Measurements from ENCODE around the gene COL24A1.
A peak's percentile ranks its signal among the peaks of the same experiment; 100 is the strongest.
"Not testable (repeated sequence)": the region's sequence is repeated elsewhere in the genome, so short reads cannot be mapped to it uniquely, and the experiment has no call there.

COL24A1 gene

GRCh38 chr1:85818371-85818770 is 338.2 kb downstream of the COL24A1 start:
- no peak for DNase-seq (ENCODE audit: low spot score)
- FAIRE-seq = no peak

- FAIRE-seq (no peak), DNase-seq (ENCODE audit: low spot score) (no peak)
These were observed 340.0 kb downstream of the COL24A1 start for GRCh38 chr1:85816606-85817005.

GRCh38 chr1:85815906-85816305 is 340.7 kb downstream of the COL24A1 start:
- no peak for DNase-seq (ENCODE audit: low spot score)
- FAIRE-seq = no peak

GRCh38 chr1:85806236-85806965 is 350.2 kb downstream of the COL24A1 start:
- DNase-seq (ENCODE audit: low spot score) (no peak), FAIRE-seq (no peak)

GRCh38 chr1:85801520-85801919 is 355.1 kb downstream of the COL24A1 start:
- no peak for FAIRE-seq
- DNase-seq (ENCODE audit: low spot score) = no peak

DNA sequence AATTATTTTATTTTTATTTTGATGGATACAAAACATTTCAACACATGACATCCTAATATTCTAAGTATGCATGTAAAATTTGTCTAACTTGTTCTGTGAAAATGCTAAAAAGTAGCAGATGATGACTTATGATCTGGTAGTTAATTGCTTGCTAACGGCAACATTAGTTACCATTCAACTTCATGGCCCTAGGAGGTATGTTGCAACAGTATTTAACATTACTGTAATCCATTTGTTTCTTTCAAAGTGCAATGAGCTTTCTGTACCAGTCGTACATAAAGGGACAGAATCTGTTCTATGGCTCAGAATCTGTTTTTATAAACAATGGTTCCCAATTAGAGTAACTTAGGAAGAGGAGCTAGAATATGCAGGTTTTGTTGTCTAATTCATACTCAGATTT is 356.8 kb downstream of the COL24A1 start:
- no peak for FAIRE-seq
- no peak for DNase-seq (ENCODE audit: low spot score)

DNA sequence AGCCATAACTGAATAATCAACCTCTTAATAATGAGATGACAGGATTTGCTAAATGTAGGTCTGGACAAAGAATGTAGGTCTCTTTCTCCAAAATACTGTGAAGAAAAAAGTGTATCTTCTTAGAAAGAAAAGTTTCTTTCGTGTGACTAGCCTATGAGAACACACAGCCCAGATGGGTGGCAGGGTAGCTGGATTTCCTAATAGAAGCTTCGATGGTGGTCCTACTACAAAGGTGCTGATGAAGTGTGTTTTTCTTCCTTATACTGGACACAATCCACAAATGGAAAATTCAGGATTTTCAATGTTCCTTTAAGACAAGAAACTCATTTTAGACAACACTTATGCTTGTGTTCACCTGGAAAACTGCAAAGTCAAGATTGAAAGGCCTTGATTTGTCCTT is 358.2 kb downstream of the COL24A1 start:
- FAIRE-seq = no peak
- DNase-seq (ENCODE audit: low spot score) = no peak

DNA sequence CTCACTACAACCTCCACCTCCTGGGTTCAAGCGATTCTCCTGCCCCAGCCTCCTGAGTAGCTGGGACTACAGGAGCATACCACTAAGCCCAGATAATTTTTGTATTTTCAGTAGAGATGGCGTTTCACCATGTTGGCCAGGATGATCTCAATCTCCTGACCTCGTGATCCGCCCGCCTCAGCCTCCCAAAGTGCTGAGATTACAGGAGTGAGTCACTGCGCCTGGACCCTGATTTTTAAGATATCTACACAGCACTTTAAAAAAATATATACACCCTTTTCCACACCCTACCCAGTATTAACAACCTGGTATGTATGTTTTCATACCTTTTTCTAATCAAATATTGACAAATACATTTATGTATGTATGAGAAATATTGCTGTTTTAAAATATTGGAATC is 379.6 kb downstream of the COL24A1 start:
- FAIRE-seq; DNase-seq (ENCODE audit: low spot score): not testable (repeated sequence)

GRCh38 chr1:85762804-85763203 is 393.8 kb downstream of the COL24A1 start:
- DNase-seq (ENCODE audit: low spot score) (no peak), FAIRE-seq (no peak)

DNA sequence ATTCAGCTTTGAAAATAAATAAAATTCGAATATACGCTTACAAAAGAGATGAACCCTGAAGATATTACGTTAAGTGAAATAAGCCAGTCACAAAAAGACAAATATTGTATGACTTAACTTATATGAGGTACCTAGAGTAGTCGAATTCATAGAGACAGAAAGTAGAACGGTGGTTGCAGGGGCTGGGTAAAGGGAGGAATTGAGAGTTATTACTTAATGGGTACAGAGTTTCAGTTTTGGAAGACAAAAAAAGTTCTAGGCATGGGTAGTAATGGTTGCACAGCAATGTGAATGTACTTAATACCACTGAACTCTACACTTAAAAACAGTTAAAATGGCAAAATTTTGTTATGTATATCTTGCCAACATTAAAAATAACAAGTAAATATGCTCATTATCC is 399.7 kb downstream of the COL24A1 start:
- FAIRE-seq = no peak
- DNase-seq (ENCODE audit: low spot score) = no peak

DNA sequence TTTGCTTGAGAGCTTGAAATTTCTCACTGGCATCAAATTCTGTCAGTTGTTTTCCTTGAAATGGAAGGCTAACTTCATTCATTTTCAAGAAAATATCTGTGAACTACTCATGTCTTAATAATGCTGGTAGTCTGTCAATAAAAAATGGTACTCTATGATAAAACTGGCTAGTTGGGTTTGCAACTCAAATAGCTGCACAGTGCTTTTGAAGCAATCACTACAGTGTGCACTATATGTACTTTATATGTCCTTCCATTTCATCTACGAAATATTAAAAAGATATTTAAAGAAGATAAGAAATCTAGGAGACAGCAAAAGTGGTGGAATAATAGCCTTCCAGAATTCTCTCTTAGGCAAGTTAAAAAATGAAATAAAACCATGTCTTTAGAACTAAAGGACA is 408.5 kb downstream of the COL24A1 start:
- FAIRE-seq = no peak
- no peak for DNase-seq (ENCODE audit: low spot score)

DNA sequence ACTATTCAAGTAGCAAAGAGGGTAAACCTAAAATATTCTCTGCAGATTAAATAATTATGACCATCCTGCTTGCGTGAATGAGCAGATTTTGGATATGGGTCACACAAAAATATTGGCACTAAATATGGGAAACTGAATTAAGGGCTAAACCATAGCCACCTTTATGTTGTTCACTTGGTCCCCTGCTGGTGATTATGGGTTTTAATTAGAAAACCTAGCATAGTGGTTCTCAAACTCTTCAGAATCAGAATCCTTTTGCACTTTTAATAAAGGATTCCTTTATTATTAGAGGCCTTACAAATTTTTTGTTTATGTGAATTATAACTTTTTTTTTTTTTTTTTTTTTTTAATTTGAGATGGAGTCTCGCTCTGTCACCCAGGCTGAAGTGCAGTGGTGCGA is 409.8 kb downstream of the COL24A1 start:
- no peak for DNase-seq (ENCODE audit: low spot score)
- no peak for FAIRE-seq

DNA sequence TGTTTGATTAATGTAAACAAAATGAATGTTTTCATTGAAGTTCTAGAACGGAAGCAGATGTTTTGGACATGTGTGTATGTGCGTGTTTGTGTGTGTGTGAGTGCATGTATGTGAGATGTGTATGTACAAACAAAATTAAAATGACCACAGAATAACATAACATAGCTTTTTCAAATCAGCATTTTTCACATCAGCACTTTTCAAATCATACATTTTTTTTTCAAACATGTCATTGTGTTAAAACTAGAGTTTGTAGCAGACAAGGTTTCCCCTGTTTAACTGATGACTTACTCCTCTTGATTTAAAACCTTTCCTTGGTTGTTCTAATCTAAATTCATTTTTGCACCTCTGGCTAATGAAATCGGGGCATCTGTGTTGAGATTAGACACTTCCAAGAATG is 412.8 kb downstream of the COL24A1 start:
- no peak for DNase-seq (ENCODE audit: low spot score)
- no peak for FAIRE-seq

DNA sequence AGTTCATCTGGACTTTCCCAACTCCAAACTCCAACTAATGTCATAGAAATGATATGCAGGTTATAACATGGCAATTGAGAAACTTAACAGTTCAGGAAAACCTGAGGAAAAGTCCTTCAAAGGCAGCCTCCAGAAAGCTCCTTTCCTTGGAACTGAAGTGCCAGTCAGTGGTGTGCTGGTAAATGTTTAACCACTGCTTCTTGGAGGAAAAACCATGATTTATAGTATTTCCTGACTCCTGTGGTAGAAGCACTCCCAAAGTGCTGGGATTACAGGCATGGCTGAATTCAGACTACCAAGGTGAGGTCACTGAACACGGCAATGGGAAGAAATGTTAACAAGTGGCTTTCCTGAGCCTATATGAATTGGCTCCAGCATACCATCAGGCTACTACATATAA is 421.6 kb downstream of the COL24A1 start:
- FAIRE-seq = no peak

DNA sequence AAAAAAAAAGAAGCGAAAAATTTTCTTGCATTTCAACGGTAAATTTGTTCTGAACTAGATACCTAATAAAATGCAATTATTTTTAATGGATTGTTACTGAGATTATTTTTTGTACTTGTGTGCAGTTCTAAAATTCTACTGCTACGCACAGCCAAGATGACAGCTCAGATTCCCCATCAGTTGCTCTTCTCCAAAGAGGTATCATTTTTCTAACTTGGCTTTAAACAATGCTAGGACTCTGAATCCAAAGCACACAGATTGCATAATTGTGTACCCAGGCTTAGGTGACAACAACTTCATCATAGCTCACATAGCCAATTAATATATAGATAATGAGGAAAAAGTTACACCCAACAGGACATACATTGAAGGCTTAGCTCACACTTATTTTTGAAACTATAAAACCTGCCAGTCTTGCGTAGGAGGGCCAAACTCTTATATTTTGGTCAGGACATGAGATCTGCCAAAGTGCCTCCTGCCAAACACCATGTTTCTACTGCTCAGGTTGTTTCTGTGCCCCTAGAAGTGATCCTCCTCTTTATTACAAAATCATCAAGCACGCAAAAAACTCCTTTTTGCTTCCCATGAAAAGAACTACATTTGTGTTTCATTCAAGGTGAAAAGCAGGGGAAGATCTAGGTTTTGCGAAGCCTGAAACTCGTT is 437.8 kb downstream of the COL24A1 start:
- FAIRE-seq (no peak), DNase-seq (ENCODE audit: low spot score) (no peak)

More for the DNA sequence above, 421.6 kb downstream of the COL24A1 start:
- no peak for DNase-seq (ENCODE audit: low spot score)

- FAIRE-seq; DNase-seq (ENCODE audit: low spot score): not testable (repeated sequence)
These were observed 442.0 kb downstream of the COL24A1 start for GRCh38 chr1:85714418-85715114.

DNA sequence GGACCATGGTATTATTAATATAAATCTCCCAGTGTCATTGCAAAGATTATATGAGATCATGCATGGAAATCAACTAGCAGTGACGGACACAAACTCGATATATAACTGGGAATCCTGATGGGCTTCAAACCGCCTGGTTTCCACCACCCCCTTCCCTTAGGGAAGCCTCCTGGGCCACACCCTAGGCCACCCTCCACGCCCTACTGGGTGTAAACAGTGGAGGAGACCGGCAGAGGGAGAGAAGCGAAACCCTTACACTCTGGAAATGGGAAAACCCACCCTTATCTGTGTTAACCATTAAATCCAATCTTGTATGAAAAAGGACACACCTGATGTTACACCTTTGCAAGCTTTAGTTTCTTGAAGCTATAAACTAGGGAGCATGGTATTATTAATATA is 447.7 kb downstream of the COL24A1 start:
- DNase-seq (ENCODE audit: low spot score) (no peak), FAIRE-seq (no peak)

GRCh38 chr1:85707990-85708828 is 448.4 kb downstream of the COL24A1 start, which contains the start of gene ZNHIT6:
Gene ZNHIT6, minus strand, starts transcription at chr1:85708433. Its CDS starts 149 bp downstream, at chr1:85708284.
- peak; percentile 92 for DNase-seq (ENCODE audit: low spot score)
- FAIRE-seq = peak; percentile 89

- FAIRE-seq (no peak), DNase-seq (ENCODE audit: low spot score) (no peak)
These were observed 449.1 kb downstream of the COL24A1 start for GRCh38 chr1:85707267-85707989.

DNA sequence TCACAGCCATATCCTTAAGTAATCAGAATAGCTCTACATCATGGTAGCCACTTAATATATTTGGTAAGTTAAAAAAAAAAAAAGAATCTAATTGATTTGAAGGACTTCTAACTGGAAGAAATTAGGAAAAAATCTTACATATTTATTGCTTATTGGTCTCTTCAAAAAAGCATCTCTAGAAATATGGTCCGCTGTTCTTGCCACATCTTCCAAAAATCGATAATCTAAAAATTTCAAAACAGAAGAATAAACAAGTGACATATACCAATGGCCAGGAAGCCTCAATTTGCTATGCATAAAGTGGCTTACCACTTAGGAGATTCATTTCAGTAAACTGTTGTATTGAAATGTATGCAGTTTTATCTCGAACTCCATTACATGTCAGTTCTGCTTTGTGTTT is 450.6 kb downstream of the COL24A1 start:
- no peak for DNase-seq (ENCODE audit: low spot score)
- FAIRE-seq = no peak

DNA sequence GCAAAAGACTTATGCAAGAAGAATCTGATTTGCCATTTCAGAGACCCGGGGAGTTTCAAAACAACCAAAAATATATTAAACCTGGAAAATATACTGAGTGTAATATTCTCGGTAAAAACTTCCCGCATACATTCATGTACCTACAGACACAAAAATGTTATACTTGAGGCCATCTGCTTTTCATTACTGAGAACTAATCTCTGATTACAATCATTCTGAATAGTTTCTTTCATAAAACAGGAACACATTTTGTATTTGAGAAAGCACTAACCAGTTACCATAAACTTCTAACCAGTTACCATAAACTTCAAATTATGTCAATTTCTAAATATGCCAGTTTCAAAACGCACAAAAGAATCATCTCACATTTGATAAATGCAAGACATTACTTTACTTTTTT is 456.1 kb downstream of the COL24A1 start:
- no peak for FAIRE-seq
- no peak for DNase-seq (ENCODE audit: low spot score)

All from urothelium cell line (cell line).